Measurements from ENCODE around the gene HSBP1L1.

GRCh38 chr18:79943608-79944125 lies 20.8 kb upstream of the HSBP1L1 start:
- TF ChIP-seq EGR1 (IDR thresholded peaks at IDR 0.05) (no peak), REST (IDR thresholded peaks at IDR 0.05; ENCODE audit: low read depth) (no peak), RAD21 (IDR thresholded peaks at IDR 0.05; ENCODE audit: low read depth) (no peak)

All from Ishikawa (cell line).